Peyer's patch (tissue), 4 donors: ENCODE results near the gene EFCAB8.

ENCODE experiments used
- CTCF ChIP-seq, 6 experiments: fragments of 450-650 bp in 4 of 6; fragments of 200-600 bp in 2 of 6; sonication (generic) in 1 of 6; IDR thresholded peaks; one replicate each; pipeline ENCODE4 v1.5.1; 2017 to 2019; ENCODE audit warnings: antibody characterized with exemption in 6 of 6, mild to moderate bottlenecking in 3 of 6, moderate library complexity in 1 of 6
- POLR2A ChIP-seq, 2 donors: fragments of 450-650 bp; IDR thresholded peaks; one replicate each; pipeline ENCODE4 v1.5.1; 2017; ENCODE audit warnings: antibody characterized with exemption in 2 of 2, mild to moderate bottlenecking in 2 of 2, moderate library complexity in 2 of 2

GRCh38 chr20:32980131-32980941 lies 121.6 kb downstream of the EFCAB8 start:
- no peak for TF ChIP-seq CTCF (IDR thresholded peaks at IDR 0.05)
- TF ChIP-seq POLR2A (IDR thresholded peaks at IDR 0.05), result no peak
